Stimulated activated CD8-positive, alpha-beta memory T cell treated with anti-CD3 and anti-CD28 coated beads, Interleukin-12 subunit alpha, Interleukin-12 subunit beta, amount 100 ng/mL, for 24 hours (primary cell): ENCODE measurements around the gene ZNF519.

Experiments used
- DNase-seq: peaks from one replicate; pipeline ENCODE4 v3.0.0-alpha.2; 2020; ENCODE audit errors: extremely low read depth

The ZNF519 gene

DNA sequence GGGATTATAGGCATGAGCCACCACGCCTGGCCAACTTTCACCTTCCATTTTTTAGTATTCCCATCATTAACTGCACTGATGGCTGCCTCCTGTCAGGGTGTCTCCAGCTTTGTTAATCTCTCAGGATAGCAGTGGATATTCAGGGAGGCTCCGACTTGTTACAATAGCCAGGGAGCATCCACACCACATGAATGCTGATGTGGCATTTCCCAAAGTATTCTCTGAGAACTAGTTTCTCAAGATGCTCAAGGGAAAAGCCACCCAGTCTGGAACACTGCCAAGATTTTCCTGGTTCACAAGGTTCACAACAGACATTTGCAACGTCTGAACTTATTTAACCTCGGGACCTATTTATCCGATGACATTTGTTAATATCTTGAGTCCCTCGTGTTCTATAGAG lies 33.8 kb downstream of the ZNF519 start:
- DNase-seq, result no peak

DNA sequence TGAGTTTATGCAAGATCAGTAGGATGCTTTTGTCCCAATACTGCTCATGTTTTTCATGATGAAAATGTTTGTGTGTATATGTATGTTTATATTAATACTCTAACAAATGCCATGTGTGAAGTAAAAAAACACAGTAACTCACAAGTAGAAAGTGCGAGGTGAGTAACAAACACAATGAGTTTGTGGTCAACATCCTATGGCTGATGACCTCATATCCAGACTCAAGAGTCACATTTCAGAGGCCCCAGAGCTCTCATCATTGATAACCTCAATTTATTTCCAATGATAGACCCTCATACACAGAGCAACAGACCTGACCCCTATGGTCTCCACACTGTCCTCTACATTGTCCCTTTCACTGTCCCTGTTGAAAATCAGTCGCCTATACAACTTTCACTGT lies 34.5 kb downstream of the ZNF519 start:
- no peak for DNase-seq

DNA sequence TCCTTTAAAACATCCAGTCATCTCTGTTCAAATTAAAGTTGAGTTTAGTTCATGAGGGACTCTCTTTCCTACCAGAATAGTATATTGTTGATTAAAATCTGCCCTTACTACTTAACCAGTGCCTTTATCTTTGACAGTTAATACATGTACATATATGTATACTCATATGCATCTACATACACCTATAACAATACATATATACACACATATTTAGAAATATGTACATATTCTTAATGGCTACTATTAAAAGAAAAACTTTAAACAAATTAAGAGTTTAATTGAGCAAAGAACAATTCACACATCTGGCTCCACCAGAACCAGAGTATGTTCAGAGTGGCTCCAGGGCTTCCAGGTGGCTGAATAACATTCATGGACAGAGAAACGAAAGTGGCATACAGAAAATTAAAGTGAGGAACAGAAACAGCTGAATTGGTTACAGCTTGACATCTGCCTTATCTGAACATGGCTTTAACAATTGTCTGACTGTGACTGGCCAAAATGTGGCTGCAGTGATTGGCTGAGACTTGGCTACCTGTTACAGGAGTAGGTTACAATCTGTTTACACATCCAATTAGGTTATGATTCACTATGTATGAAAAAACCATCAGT lies 38.8 kb downstream of the ZNF519 start:
- no peak for DNase-seq

DNA sequence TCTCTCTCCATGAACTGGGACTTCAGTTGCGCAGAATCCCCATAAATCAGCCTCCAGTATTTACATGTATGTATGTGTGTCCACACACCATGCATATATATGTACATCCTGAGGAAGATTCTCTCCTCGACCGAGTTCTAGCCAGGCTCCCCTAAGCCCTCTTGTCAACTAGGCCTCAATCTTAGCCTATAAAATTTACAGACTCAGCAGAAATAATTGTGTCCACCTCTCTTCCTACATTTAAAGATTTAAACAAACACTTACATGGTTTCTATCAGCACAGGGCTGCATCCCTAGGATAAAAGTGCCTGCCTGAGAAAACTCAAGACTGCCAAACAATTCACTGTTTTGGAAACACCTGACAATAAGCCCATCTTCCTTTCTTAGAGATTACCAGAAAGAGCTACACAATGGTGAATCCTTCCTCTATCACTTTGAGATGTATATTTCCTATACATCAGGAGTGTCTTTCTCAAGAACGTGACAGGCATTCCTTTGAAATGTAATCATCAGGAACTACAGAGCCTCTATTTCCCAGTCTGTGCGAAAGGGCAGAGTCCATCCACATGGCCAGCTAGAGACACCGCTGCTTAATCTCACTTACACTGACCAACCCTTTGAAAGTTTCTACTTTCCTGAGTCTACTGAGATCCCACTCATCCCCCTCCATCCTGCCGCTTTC lies 39.5 kb downstream of the ZNF519 start:
- DNase-seq, result no peak

DNA sequence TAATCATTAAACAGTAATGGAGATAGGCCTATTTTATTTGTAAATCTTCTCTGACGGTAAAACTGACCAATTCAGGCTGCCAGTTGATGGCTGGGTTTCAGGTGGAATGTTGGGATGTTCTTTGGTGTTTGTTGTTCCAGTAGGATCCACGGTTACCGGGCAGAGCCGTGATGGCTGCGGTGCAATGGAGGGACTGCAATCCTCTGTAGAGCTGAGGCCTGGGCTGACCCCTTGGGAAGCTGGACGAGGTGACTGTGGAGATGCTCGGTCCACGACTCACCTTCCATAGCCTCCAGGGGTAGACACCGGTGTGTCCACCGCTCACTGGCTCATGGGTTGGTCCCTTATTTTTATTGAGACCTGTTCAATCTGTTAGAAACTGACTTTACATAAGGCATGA lies 42.5 kb downstream of the ZNF519 start:
- DNase-seq, result no peak

DNA sequence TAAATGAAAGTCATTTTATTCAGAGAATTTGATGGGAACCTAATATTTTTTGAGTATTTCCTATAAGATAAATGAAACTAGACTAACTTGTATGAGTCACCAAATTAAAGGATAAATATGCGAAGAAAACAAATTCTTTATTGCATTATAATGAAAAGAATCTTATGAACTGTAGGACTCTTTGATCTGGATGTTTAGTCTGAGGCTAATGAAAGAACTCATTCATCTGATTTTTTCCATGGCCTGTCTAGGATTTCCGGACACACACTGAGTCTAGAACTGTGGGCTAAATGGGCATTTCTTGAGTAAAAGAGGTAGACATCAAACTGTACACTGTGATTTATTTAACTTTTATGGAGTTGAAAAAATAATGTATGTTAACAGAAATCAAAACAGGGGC lies 43.0 kb downstream of the ZNF519 start:
- no peak for DNase-seq

DNA sequence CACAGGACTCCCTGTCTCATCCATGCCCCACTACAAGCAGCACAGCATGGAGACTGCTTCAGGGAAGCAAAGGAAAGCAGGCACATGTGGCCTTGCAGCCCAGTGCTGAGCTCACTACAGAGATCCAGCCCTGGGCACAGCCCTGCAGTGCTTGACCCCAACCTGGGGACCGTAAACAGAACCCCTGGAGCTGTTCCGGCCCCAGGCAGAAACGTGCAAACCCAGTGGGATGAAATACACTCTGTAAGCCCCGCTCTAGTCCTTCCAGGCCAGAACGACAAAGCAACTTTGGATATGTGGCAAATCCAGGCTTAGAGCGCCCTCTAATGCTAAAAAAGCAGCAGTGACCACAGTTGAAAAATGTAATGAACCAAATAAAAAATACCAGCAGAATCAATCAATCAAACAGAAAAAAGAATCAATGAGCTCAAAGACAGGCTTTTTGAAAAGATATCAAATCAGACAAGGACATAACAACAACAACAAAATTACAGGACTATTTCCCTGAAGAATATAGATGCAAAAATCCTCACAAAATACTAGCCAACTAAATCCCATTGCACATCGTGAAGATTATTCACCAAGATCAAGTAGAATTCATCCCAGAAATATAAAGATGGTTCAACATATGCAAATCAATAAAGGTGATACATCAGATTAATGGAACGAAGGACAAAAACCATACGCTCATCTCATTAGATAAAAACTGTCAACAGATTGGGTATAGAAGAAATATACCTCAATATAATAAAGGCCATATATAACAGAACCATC lies 45.6 kb downstream of the ZNF519 start:
- no peak for DNase-seq

DNA sequence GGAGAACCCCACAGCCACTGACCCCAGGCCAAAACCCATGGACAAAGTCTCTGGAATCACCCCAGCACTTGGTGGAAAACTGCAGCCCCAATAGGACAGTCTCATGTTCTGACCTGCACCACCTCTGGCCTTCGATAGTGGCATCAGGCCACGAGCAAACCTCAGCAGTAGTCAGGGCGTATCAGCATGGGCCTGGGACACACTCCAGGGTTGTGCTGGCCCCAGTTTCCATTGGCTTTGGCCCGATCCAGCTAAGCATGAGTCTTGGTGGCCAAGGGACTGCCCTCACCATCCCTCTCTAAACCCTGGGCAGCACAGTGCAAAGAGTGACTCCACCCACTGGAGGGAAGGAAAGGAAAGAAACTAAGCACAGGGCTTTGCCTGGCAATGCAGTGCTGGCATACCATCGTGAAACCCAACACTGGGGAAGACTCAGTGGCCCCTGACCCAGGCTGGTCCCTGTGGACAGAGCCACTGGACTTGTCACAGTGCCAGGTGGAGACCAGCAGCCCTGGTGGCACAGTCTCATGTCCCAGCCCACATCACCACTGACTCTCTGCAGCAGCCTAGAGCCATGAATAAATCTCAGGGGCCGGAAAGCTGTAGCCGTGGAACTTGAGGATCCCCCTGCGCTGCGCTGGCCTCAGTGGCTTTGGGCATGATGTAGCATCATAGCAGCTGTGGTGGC lies 46.3 kb downstream of the ZNF519 start:
- DNase-seq, result no peak

DNA sequence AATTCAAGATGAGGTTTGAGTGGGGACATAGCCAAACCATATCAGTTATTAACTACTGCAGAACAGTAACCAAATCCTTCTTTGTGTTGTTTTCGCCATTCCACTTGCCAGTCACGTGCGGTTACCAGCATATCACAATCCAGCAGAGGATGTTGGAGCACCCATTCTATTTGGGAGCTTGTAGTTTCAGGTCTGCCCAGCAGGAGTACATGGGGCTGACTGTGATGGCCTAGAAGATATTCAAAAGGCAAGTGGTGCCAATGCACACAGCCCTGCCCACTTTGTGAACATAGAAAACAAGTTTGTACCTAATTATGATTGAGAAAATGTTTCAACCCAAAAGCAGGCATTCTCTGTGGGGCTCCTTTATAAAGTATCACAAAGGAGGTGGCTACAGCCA lies 57.0 kb downstream of the ZNF519 start:
- DNase-seq, result no peak

DNA sequence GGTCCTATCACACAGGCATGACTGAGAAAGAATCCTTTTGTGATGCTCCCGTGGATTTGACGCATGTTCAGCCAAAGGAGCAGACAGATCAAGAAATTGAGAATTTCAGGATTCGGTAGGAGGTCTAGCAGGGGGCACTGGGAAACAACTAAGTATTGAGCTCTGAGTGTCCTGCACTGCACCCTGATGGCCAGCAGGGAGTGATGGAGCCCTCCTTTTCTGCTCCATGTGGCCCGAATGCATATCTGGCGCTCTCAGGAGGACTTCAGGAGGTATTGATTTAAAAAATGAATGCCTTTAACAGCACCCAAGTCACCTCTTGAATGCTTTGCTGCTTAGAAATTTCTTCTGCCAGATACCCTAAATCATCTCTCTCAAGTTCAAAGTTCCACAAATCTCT lies 58.0 kb downstream of the ZNF519 start:
- DNase-seq, result no peak

DNA sequence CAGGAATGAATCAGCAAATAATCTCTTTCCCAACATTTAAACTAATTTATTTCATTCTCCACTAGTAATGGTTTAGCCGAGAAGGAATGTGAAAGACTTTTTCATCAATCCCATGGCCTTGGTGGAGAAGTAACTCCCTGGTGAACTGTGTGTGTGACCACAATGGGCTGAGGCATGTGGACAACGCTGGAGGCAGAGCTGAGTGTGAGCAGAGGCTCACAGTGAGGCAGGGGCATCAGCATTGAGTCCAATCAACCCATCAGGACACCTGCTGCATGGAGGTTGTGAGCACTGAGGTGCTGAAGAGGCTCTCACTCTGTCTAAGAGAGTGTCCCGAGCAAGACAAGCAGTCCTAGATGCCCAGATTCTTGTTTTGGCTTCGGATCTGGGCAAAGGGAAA lies 78.6 kb downstream of the ZNF519 start:
- DNase-seq, result no peak
